ENCODE results near the gene POLD2. TPM values are rescaled to one million over a fixed set of nuclear protein-coding genes. Genes with fewer than 3 reads are reported as not detected.

Gene POLD2
- total and polyA plus RNA-seq, 5 donors from 2014 or later = 37.1 to 59.0 (median 54.2) TPM

Other genes starting within 250 kb of the POLD2 start
- gene URGCP, start 217.0 kb downstream of the POLD2 start, total RNA-seq = 19.2 TPM
- 10 to 100 TPM; 14.6 to 31.0 (median 24.0) TPM for gene URGCP, start 217.0 kb downstream of the POLD2 start, polyA plus RNA-seq
- 11.4 TPM for gene UBE2D4, start 197.1 kb downstream of the POLD2 start, total RNA-seq
- 10 to 100 TPM; 10.6 to 15.5 (median 13.4) TPM for gene UBE2D4, start 197.1 kb downstream of the POLD2 start, polyA plus RNA-seq
- gene SPDYE1, start 125.7 kb downstream of the POLD2 start, total RNA-seq = not detected
- gene SPDYE1, start 125.7 kb downstream of the POLD2 start, polyA plus RNA-seq = under 1 TPM; 0.08 to 0.17 (median 0.11) TPM
- 104 TPM for gene DBNL, start 78.8 kb downstream of the POLD2 start, total RNA-seq
- gene DBNL, start 78.8 kb downstream of the POLD2 start, polyA plus RNA-seq = 100 to 1,000 TPM; 138 to 206 (median 186) TPM
- 1.1 TPM for gene PGAM2, start 58.0 kb downstream of the POLD2 start, total RNA-seq
- gene PGAM2, start 58.0 kb downstream of the POLD2 start, polyA plus RNA-seq = not detected
- gene POLM, start 41.0 kb downstream of the POLD2 start, total RNA-seq = 38.0 TPM
- gene POLM, start 41.0 kb downstream of the POLD2 start, polyA plus RNA-seq = 10 to 100 TPM; 14.8 to 22.3 (median 20.2) TPM
- 4.1 TPM for gene AEBP1, start 19.2 kb downstream of the POLD2 start, total RNA-seq
- 1 to 10 TPM in 1 of 4 donors, under 1 TPM in 3; 0.51 to 1.7 (median 0.89) TPM for gene AEBP1, start 19.2 kb downstream of the POLD2 start, polyA plus RNA-seq
- gene MYL7, start 17.8 kb upstream of the POLD2 start, total RNA-seq = not detected
- gene MYL7, start 17.8 kb upstream of the POLD2 start, polyA plus RNA-seq = not detected
- gene GCK, start 65.9 kb upstream of the POLD2 start, total RNA-seq = not detected
- gene GCK, start 65.9 kb upstream of the POLD2 start, polyA plus RNA-seq = 1 to 10 TPM in 1 of 4 donors, under 1 TPM in 3; 0.47 to 1.2 (median 0.57) TPM
- 79.2 TPM for gene YKT6, start 77.4 kb upstream of the POLD2 start, total RNA-seq
- 10 to 100 TPM; 24.7 to 44.0 (median 37.7) TPM for gene YKT6, start 77.4 kb upstream of the POLD2 start, polyA plus RNA-seq
- not detected for gene CAMK2B, start 202.0 kb upstream of the POLD2 start, total RNA-seq
- not detected for gene CAMK2B, start 202.0 kb upstream of the POLD2 start, polyA plus RNA-seq